NCI-H2196 treated with DMSO at 0.1 percent for 48 hours (cell line): Measurements from ENCODE around the gene ZNF22.

ENCODE experiments used
- DNase-seq: peaks from one replicate; lab custom pipeline; 2025; ENCODE audit not compliant: unreplicated experiment; lab: John Stamatoyannopoulos, UW

The ZNF22 gene

DNA sequence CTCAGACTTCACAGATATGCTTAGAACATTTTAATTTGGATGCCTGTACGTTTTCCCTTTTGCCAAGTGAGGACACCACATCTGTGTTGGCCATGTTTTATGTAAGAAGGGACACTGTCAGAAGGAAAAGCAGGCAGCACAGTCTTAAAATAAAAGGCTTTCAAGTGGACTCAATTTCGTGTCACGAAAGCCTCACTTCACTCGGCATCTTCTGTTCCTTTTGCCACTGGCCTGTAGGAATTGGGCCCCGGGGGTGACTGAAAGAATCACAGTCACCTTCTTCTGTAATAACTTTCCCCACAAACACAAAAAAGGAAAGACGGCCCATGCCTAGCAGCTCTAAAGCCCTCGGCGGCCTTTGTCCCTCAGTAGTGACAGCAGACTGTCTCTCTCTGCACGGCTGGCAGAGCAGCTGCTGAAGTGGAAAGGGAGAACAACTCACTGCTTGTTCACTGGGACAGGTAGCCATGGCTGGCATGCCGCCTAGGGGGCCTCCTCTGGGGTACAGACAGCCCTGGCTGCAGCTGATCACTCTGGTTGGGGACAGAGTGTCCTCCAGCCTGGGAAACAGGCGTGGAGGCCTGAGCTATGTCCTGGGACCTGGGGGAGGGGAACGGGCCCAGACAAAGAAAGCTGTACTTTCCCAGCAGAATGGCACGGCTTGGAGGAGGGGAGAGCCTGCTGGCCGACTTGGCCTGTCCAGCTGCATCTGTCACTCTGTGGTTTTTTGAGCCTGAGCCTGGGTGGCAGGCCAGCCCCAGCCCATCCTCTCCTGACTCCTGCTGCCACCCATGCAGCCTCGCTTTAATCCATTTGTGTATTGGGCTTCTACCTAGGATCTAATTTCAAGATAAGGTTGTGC is 36.7 kb upstream of the ZNF22 start:
- DNase-seq = no peak

DNA sequence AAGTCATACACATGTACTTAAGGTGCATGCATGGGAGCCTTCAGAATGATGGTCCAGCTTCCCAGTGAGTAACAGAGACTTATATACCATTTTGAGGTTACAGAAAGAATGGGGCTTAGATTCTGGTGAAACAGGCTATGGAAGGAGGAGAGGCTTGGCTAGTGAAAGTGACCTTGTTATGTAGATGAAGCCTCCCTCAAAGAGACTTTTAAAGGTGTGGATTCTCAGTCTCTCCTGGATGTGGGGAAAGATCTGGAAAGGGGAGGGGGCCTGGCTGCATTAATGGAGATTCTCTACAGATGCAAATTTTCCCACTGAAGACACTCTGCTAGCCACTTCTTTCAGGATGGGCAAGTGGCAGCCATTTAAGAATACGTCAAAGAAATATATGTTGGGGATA is 35.6 kb upstream of the ZNF22 start:
- no peak for DNase-seq

DNA sequence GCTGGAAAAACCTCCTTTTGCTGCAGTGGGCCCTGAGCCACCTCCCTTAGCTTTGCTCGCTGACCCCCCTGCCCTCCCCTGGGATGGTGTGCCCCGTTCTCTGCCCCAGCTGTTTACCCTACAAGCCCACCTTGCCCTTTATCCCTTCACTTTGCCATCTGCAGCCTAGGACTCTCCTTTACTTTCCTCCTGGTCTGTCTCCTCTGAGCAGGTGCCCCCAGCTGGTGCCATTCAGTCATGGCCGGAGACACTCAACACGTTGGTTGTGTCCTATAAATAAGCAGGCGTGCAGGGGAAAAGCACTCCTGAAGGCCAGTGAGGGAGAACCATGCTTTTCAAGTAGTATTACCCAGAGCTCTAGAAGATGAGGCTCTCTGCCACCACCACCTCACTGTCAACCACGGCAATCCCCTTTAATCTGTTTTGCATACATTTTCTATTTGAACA is 35.0 kb upstream of the ZNF22 start:
- DNase-seq = no peak

DNA sequence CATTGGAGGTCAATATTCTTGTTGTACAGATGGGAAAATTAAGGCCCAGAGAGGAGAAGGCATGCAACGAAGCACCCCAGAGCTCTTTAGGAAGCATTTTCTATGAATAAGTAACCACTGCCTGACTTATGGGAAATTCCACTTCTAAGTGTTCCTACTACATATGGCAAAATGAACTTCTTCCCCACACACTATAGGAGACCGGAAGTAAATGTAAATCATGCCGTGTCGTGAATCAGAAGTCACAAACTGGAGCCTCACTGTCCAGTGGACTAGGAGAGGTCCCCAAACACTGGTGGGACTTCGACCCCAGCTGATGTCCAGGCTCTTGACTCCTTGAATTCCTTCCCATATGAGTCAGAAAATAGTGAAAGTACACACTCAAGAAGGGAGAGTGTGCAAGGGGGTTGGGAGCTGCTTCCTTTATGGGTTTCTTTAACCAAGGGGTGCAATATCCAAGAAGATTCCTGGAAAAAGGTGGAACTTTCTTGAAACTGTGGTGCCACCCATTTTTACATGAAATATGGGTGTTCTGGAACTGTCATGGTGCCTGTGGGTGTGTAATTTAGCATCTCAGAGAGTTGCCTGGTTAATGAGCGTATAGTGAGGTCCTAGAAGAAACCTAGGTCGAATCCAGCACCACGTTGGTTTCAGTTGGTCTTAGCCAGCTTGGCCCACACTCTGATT is 34.5 kb upstream of the ZNF22 start:
- DNase-seq = no peak

DNA sequence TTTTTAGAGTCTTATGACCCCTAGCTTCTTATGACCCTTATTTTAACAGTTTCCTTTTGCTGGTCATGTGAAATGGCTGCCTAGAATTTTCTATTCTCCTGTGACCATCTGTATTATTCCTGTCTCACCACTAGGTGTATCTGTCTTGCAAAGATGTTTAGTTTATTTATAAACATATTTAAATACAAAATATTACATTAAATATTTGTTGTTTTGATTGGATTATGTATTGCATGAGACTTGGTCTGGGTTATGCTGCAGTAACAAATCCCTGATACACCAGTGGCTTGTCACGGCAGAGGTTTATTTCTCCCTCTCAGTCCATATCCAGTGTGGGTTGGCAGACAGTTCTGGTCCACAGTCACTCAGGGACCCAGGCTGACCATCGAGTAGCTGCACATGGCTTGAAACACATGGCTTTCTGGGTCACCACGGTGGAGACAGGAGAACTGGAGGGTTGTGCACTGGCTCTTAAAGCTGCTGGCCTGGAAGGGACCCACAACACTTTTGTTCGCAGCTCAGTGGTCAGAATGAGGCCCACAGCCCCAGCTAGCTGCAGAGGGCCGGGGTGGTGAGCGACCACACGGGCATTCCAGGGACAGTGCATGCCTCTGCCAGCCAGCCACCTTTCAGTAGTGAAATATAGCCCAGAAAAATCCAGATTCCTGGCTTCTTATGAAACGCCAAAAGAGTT is 33.8 kb upstream of the ZNF22 start:
- no peak for DNase-seq

DNA sequence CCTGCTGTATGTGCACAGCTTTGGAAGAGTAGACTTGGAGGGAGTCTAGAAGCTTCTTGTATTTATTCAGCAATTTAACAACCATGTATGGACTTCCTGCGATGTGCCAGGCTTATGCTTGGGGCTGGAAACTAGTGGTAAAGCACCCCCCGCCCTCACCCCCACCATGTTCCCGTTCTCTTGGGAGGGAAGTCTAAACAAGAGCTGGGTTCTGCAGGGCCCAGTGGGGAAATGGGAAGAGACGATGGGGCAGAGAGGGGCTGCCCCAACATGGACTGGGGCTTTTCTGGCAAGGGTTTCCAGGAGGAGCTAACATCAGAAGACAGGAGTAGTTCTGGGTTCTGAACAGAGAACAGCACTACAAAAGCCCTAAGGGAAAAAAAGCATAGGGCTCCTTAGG is 33.1 kb upstream of the ZNF22 start:
- DNase-seq = no peak

DNA sequence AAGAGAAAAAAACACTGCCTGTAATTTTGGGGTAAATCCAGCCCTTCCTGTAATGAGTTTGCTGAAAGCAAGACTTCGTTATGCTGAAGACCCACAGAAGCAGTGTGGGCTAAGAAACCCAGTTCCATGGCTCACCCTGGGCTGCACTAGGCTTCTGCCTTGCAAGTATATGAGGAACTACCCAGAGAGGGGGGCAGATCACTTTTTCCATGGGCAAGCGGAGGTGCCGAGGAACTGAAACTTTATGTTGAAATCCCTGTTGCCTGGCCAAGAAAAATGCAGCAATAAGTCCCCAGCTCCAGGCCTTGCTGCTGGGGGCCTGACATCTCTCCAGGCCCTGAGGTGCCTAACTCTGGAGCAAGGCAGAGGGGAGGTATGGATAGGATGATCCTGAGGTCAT is 32.6 kb upstream of the ZNF22 start:
- DNase-seq = no peak

DNA sequence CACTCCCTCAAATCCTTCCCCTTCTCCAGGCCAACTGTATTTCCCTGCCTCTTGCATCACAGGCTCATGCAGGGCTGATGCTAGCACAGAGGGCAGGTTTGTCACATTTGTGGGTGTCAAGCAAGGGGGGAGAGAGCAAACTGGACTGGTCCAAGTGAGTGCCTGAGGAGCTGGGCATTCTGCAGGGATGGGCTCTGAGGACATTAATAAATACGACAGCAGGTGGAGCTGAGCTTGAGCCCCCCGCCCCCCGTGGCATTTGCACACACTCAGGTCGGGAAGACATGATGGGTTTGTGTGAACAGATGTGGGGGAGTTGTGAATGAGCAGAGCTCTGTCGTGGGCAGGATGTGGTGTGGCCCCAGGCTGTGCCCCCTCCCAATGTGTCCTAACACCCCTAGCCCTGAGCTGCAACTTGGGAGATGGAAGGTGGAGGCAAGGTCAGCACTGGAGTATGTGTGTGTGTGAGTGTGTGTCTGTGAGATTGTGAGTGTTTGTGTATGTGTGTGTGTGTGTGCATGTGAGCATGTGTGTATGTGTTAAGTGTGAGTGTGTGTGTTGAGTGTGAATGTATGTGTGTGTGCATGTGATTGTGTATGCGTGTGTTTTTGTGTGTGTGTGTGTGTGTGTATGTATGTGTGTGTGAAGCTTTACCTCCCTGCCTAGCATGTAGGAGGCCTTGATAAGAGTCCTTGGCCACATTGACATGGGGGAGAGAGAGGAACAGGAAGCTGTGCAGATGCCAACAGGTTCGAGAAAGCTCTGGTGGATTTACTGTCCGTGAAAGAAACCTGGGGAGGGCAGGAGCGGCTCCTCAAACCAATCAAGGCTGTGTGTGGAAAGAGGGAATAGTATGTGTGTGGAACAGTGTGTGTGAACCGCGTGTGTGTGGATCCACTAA is 32.0 kb upstream of the ZNF22 start:
- DNase-seq = no peak

DNA sequence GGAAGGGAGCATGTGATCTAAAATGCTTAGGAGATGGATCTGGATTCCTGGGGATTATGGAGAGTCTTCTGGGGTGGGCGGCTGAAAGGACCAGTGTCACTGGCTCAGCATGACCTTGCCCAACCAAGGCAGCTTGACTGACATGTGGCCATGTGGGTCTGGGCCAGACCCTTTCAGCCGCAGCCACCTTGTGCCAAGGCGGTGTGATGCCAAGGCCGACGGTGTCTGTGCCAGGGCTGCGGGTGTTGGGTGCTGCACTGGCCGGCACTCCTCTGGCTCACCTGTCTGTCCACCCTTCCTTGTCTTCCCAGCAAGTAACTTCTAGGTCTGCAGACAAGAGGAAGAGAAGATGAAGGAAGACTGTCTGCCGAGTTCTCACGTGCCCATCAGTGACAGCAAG is 30.9 kb upstream of the ZNF22 start:
- DNase-seq = no peak

DNA sequence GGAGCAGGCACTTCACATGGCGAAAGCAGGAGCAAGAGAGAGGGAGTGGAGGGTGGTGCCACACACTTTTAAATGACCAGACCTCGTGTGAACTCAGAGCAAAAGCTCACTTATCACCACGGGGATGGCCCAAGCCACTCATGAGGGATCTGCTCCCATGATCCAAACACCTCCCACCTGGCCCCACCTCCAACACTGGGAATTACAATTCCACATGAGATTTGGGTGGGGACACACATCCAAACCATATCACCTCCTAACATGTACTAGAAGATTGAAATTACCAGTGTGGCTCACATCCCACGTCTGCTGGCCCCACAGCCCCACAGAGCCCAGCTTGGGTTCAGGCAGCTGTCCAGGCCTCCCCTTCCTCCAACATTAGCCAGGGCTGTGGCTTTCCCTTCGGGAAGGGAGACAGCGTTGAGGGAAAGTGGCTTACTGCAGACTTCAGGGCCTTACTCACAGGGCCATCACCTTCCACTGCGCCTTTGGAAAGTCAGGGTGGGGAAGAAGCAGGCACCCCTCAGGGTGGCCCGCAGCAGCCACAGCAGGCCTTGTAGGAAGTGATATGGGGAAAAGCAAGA is 29.8 kb upstream of the ZNF22 start:
- no peak for DNase-seq

DNA sequence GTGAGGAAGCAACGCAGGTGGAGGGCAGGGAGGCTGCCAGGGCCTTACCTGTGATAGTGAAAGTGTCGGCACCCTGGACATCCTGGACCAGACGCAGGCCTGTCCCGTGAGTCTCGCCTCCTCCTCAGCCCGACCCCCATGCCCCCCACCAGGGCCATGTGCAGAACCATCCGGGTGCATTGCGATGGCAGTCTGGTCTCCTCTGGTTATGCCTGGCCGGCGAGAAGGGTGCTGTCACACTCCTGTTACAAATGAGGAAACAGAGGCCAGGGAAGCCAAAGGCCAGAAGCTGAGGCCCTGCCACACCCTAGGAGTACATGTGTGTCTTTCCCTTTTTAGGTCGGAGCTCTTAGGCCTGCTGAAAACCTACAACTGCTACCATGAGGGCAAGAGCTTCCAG is 29.3 kb upstream of the ZNF22 start:
- no peak for DNase-seq

DNA sequence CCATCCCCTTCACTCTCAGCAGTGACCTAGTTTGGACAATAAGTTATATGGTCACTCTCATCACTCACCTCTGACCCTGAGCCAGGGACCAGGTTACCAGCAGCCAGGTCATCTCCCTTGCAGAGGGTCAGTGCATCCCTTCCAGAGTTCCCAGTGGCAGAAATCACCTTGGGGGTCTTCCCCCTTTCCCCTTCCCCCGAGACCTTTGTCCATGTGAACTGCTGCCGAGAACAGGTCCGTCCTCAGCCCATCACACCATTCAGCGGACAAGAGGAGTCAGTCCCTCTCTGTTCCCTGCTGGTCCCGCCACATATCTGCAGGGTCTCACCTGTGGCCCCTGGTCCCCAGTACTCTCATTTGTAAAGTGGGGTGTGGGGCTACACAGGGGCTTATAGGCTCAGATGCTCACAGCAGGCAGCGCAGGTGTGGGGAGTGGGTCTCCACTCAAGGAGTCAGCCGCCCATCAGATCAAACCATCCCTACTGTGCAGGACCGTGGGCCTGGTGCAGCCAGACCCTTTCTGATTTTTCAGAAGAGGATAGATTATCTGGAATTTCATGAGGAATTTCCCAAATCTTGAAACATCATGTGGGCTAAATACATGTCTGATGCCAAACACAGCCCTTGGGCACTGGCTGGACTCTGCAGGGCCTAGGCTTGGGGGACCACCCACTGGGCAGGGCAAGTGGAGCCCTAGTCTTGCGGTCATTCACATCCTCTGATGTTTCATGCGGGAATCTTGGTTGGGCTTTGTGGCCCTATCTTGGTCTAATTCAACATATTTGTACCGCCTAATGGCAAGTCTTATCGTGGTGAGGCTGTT is 28.6 kb upstream of the ZNF22 start:
- no peak for DNase-seq

DNA sequence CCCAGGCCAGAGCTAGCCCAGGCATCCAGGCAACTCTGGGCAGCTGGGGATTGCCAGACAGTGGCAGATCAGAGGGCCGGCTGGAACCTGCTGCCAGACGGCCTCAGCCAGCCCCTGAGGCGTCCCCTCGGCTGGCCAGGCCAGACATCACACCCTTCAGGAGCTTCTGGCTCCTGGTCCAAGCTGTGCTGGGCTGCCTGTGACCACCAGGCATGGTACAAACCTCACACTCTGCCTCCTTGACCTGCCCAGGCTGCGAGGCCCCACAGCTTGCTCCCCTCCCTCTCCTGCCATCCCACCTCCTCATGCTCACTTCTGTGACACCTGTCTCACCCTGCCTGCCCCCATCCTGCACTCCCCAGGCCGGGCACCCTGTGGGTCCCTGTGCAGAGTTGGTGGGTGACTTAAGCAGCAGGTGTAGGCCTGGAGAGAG is 27.8 kb upstream of the ZNF22 start:
- DNase-seq = no peak

DNA sequence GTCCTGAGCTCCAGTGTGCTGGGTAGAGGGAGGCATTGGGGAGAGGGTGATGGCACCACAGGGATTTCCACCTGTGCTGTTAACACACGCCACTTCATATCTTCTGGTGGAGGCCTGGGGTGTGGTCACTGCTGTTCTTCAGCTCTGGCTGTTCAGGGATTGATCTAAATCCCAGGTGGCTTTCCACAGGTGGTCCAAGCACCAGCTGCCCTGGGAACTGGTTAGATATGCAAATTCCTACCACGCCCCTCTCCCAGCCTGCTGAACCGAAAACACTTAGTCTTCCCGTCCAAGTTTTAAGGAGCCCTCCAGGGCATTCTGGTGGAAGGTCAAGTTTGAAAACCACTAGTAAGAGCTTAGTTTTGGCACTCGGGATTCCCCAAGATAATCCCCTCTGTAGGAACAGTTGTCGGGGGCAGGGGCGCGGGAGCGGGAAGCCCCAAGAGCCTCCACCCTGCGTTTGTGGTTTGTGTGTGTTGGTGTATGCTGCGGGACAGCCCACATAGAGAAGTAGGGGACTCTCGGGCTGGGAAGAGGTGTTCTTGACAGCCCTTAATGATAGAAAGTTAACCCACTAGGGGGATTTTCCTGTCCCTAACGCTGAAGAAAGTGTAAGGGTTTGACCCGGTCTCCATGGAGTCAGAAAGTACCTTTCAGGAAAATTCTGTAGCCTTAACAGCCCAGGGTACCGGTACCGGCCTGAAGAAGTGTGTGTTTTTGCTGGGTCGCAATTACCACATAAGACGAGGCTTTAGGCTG is 27.2 kb upstream of the ZNF22 start:
- no peak for DNase-seq

DNA sequence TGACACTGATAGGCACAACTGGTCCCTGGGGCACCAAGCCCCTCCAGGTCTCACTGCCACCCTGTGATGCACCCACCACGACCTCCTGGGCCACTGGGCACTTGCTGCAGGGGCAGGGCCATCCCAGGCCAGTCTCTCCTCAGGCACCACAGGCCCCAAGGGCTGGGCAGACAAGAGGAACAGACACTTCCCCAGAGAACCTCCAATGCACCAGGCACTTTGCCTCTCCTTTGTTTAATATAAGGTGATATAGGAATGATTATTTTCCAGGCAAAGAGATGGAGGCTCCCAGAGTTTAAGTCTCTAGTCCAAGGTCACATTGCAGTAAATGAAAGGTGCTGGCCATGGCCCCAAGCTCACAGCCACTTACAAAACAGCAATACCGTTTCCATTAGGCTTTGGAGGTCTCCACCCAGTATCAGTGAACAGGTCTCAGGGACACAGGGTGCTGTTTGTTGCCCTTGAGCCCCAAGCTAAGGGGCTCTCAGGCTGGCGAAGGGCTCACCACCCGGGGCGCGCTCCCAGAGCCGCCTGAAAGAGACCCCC is 26.6 kb upstream of the ZNF22 start:
- DNase-seq = no peak

DNA sequence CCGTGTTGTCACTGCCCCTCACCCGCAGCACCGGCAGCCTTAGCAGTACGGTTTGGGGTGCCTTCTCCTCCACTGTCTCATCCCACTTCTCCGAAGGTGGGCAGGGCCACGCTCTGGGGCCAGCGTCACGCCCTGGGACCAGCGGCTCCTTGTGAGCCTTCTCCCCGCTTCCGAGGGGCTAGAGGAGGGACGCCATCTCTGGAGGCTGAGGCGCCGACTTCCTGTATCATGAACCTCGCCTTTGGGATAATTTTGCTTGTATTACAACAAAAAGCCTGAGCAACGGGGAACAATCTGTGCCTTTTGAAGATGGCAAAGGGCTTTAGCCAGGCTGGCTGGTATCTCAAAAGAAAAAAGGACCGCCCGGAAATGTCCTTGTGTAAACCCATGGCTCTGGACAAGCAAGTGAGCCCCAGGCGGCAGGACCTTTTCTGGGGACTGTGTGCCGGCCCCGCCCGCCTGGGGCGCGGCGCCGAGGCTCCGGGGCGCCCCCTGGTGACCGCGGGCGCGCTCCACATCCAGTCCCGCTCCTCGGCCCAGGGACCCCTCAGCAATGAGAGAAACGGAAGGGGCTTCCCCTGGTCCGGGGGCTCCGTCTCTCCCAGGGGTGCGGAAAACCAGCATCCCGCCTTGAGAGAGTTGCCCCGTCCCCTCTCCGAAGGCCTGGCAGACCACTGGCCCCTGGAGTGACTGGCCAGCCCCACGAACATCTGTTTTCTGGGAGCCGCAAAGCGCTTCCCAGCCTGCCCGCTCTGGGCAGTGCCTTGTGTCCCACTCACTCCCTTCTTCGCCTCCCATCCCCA is 25.9 kb upstream of the ZNF22 start:
- no peak for DNase-seq

DNA sequence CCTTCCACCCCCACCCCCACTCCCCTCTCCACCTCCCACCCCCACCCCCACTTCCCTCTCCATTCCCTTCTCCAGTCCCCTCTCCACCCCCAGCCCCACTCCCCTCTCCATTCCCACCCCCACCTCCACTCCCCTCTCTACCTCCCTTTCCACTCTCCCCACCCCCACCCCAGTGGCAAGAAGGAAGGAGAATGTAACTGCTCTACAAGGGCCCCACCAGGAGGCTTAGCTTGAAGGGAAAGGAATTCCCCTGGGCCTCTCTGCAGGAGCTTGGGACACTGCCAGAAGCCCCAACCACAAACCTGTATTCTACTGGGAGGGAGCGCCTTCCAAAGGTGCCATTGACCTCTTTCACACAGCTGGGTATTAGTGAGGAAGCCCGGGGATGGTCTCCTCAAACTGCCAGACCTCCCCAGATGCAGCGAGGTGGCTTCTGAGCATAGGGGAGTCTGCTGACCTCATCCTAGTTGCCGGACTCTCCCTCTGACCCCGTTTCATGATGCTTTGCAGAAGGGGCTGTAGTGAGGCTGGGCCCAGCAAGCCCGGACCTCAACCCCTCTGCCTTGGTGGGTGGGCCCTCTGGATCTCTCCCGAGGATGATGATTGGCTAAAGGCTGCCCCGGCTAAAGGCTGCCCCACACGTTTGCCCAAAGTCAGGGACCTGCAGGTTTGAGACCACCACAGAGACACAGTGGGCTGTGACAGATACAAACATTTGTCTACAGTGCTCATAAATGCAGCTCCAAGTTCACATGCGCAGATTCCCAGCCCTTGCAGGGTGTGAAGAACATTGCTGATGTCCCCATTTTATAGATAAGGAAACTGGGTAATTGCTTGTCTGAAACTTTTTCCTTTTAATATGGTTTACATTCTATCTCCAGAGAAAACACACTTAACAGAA is 25.0 kb upstream of the ZNF22 start:
- no peak for DNase-seq
